T-helper 1 cell (primary cell): ENCODE results near the gene SPPL2A.
A peak's percentile ranks its signal among the peaks of the same experiment; 100 is the strongest.

Experiments used
- DNase-seq, 5 donors: peaks; one replicate each; pipeline ENCODE4 v3.0.0-alpha.2; 2012 to 2020

The SPPL2A gene

GRCh38 chr15:50685976-50686468, 79.5 kb downstream of the SPPL2A start:
- peak; percentile 62 to 77 (median 67) for DNase-seq

GRCh38 chr15:50685191-50685975, 80.1 kb downstream of the SPPL2A start:
- DNase-seq: no peak

GRCh38 chr15:50681467-50681866, 84.0 kb downstream of the SPPL2A start:
- no peak for DNase-seq

GRCh38 chr15:50676799-50677483, 88.6 kb downstream of the SPPL2A start:
- no peak for DNase-seq

GRCh38 chr15:50675535-50676144, 89.9 kb downstream of the SPPL2A start:
- DNase-seq: peak in 1 of 5 donors; percentile 11

- no peak for DNase-seq
Measured at GRCh38 chr15:50670115-50670514, 95.4 kb downstream of the SPPL2A start.

- DNase-seq: no peak
Measured at GRCh38 chr15:50669611-50670010, 95.9 kb downstream of the SPPL2A start.

GRCh38 chr15:50665938-50666337, 99.6 kb downstream of the SPPL2A start:
- no peak for DNase-seq

GRCh38 chr15:50655555-50655954, 110.0 kb downstream of the SPPL2A start:
- no peak for DNase-seq

- DNase-seq: no peak
Measured at GRCh38 chr15:50653156-50653743, 112.3 kb downstream of the SPPL2A start.

- DNase-seq: no peak
Measured at GRCh38 chr15:50652671-50653070, 112.8 kb downstream of the SPPL2A start.
